ENCODE results near the gene MVK. TPM values are rescaled to one million over a fixed set of nuclear protein-coding genes. Genes with fewer than 3 reads are reported as not detected.

Gene MVK
- polyA plus RNA-seq, 1 donor (not counting 4 experiments of a cell fraction or from before 2014, with no cell fraction given): 26.7 TPM

- no peaks in the 10 kb centered on the region for H3K27me3 ChIP-seq (ENCODE audit: control insufficient read depth, extremely low read depth, insufficient read depth, low read length)
- peaks cover 2 to 14% of the 10 kb centered on the region in 2 experiments for H3K36me3 ChIP-seq (ENCODE audit: control insufficient read depth in 2 of 2, extremely low read depth in 1 of 2, insufficient read depth in 2 of 2, low read length in 2 of 2)
- no peak overlapping the region for H3K4me2 ChIP-seq (ENCODE audit: control insufficient read depth, extremely low read depth, insufficient read depth, low read depth, low read length)
- FAIRE-seq: no peak
- dilution Hi-C loops (cut with MboI; ENCODE audit: extremely low pct_ligation_motif_present, low sequenced_read_pairs): loop anchor here (25.0 kb wide), 1 partner anchor 257 kb away; no protein-coding TSS in a partner anchor
- no peaks in the 10 kb centered on the region for H3K79me2 ChIP-seq (ENCODE audit: control insufficient read depth, insufficient read depth, low read length)
- H4K20me1 ChIP-seq (ENCODE audit: control insufficient read depth, extremely low read depth, insufficient read depth, low read length): no peaks in the 10 kb centered on the region
- no peak overlapping the region for H3K4me3 ChIP-seq (ENCODE audit: control insufficient read depth in 2 of 3, extremely low read depth in 1 of 3, insufficient read depth in 2 of 3, low read depth in 1 of 3, low read length in 3 of 3)
- DNase-seq (ENCODE audit: low read depth, low spot score): no peak
- TF ChIP-seq CTCF (optimal IDR thresholded peaks at IDR 0.05 in 1 of 3, IDR thresholded peaks at IDR 0.05 in 1 of 3, conservative IDR thresholded peaks at IDR 0.05 in 1 of 3; ENCODE audit: extremely low read depth in 1 of 3, insufficient read depth in 2 of 3, low read length in 3 of 3) (no peak), EZH2 (IDR thresholded peaks at IDR 0.05; ENCODE audit: low read length) (no peak)
- H2AFZ ChIP-seq (ENCODE audit: control insufficient read depth, low read length): no peak overlapping the region
- no peak overlapping the region for H3K9ac ChIP-seq (ENCODE audit: control insufficient read depth, extremely low read depth, insufficient read depth, low read length)
- H3K9me1 ChIP-seq (ENCODE audit: control insufficient read depth, extremely low read depth, insufficient read depth, low read length): no peaks in the 10 kb centered on the region
- peaks cover 2% of the 10 kb centered on the region for H3K4me1 ChIP-seq (ENCODE audit: control insufficient read depth, extremely low read depth, insufficient read depth, low read length)
- H3K27ac ChIP-seq (ENCODE audit: control insufficient read depth, insufficient read depth, low read length): no peak overlapping the region
- H3K9me3 ChIP-seq (ENCODE audit: control insufficient read depth, low read depth, low read length): no peaks in the 10 kb centered on the region
Observed at GRCh38 chr12:109529691-109530640, 43.6 kb upstream of the MVK start.

- Histone ChIP-seq H3K27ac (ENCODE audit: control insufficient read depth, insufficient read depth, low read length) (no peak overlapping the region), H3K9ac (ENCODE audit: control insufficient read depth, extremely low read depth, insufficient read depth, low read length) (no peak overlapping the region), H3K4me2 (ENCODE audit: control insufficient read depth, extremely low read depth, insufficient read depth, low read depth, low read length) (no peak overlapping the region), H3K36me3 (ENCODE audit: control insufficient read depth in 2 of 2, extremely low read depth in 1 of 2, insufficient read depth in 2 of 2, low read length in 2 of 2) (peaks cover 0 to 12% of the 10 kb centered on the region in 2 experiments), H3K9me1 (ENCODE audit: control insufficient read depth, extremely low read depth, insufficient read depth, low read length) (no peaks in the 10 kb centered on the region), H3K4me3 (ENCODE audit: control insufficient read depth in 2 of 3, extremely low read depth in 1 of 3, insufficient read depth in 2 of 3, low read depth in 1 of 3, low read length in 3 of 3) (no peak overlapping the region), H3K4me1 (ENCODE audit: control insufficient read depth, extremely low read depth, insufficient read depth, low read length) (peaks cover 2% of the 10 kb centered on the region), H3K79me2 (ENCODE audit: control insufficient read depth, insufficient read depth, low read length) (no peaks in the 10 kb centered on the region), H3K27me3 (ENCODE audit: control insufficient read depth, extremely low read depth, insufficient read depth, low read length) (no peaks in the 10 kb centered on the region), H4K20me1 (ENCODE audit: control insufficient read depth, extremely low read depth, insufficient read depth, low read length) (no peaks in the 10 kb centered on the region), H3K9me3 (ENCODE audit: control insufficient read depth, low read depth, low read length) (no peaks in the 10 kb centered on the region), H2AFZ (ENCODE audit: control insufficient read depth, low read length) (no peak overlapping the region)
- FAIRE-seq: no peak
- DNase-seq (ENCODE audit: low read depth, low spot score): no peak
- TF ChIP-seq EZH2 (IDR thresholded peaks at IDR 0.05; ENCODE audit: low read length): no peak
- dilution Hi-C loops (cut with MboI; ENCODE audit: extremely low pct_ligation_motif_present, low sequenced_read_pairs): loop anchor here (25.0 kb wide), 1 partner anchor 256 kb away; no protein-coding TSS in a partner anchor
Observed at GRCh38 chr12:109531411-109531810, 42.2 kb upstream of the MVK start.
